TTC549 (cell line): Measurements from ENCODE around the gene IFNL2.

Source experiments
- FAIRE-seq: peaks from 2 replicates; lab custom pipeline; 2012; peaks lifted over from hg19 to GRCh38; lab: Jason Lieb, UNC

Gene IFNL2

GRCh38 chr19:39318690-39319089, 50.5 kb downstream of the IFNL2 start:
- no peak for FAIRE-seq

GRCh38 chr19:39319098-39319891, 51.1 kb downstream of the IFNL2 start:
- no peak for FAIRE-seq
